HepG2 (cell line): Measurements from ENCODE around the gene AKR1C3. TPM values are rescaled to one million over a fixed set of nuclear protein-coding genes. Genes with fewer than 3 reads are reported as not detected.

Experiments
- GATAD1 ChIP-seq: IDR thresholded peaks from 2 replicates; pipeline ENCODE4 v1.6.1; 2016; ENCODE audit warnings: missing genetic modification reagents, missing compliant biosample characterization
- IRX3 ChIP-seq: sonication (generic); formaldehyde crosslinking; IDR thresholded peaks from 2 replicates; pipeline ENCODE4 v1.8.1; 2023; ENCODE audit warnings: mild to moderate bottlenecking, low read depth, missing genetic modification reagents, borderline replicate concordance
- JARID2 ChIP-seq: sonication (generic); formaldehyde crosslinking; IDR thresholded peaks from 2 replicates; pipeline ENCODE4 v1.8.1; 2023; ENCODE audit warnings: missing genetic modification reagents, inconsistent platforms; ENCODE audit not compliant: insufficient replicate concordance
- KLF6 ChIP-seq: IDR thresholded peaks from 2 replicates; pipeline ENCODE4 v1.8.0; 2016; ENCODE audit warnings: missing biosample characterization, missing genetic modification reagents
- KLF9 ChIP-seq: IDR thresholded peaks from 2 replicates; pipeline ENCODE4 v1.6.1; 2016; ENCODE audit warnings: low read depth
- MED13 ChIP-seq: sonication (generic); formaldehyde crosslinking; IDR thresholded peaks from 2 replicates; pipeline ENCODE4 v1.5.0; 2020; ENCODE audit warnings: missing genetic modification reagents
- NFYC ChIP-seq: IDR thresholded peaks from 2 replicates; pipeline ENCODE4 v1.6.1; 2016; ENCODE audit warnings: missing genetic modification reagents, missing compliant biosample characterization
- PAX8 ChIP-seq: sonication (generic); formaldehyde crosslinking; IDR thresholded peaks from 2 replicates; pipeline ENCODE4 v1.8.0; 2022; ENCODE audit warnings: mild to moderate bottlenecking, missing genetic modification reagents, borderline replicate concordance
- RAD21 ChIP-seq: fragments of 450-650 bp; formaldehyde crosslinking; IDR thresholded peaks from 2 replicates; pipeline ENCODE4 v1.5.0; 2020; ENCODE audit warnings: mild to moderate bottlenecking
- RCOR2 ChIP-seq: IDR thresholded peaks from 2 replicates; pipeline ENCODE4 v1.6.1; 2016; ENCODE audit warnings: missing biosample characterization, missing genetic modification reagents
- SMAD3 ChIP-seq: sonication (generic); formaldehyde crosslinking; IDR thresholded peaks from 2 replicates; pipeline ENCODE4 v1.4.0; 2020; ENCODE audit warnings: missing genetic modification reagents
- ZBTB20 ChIP-seq: sonication (generic); formaldehyde crosslinking; IDR thresholded peaks from 2 replicates; pipeline ENCODE4 v1.8.1; 2023; ENCODE audit warnings: missing genetic modification reagents, low read depth, mild to moderate bottlenecking, borderline replicate concordance
- ZEB1 ChIP-seq: IDR thresholded peaks from 2 replicates; pipeline ENCODE4 v1.6.1; 2012; ENCODE audit warnings: mild to moderate bottlenecking, low read depth, inconsistent platforms; ENCODE audit not compliant: insufficient replicate concordance
- ZFX ChIP-seq: sonication (generic); formaldehyde crosslinking; IDR thresholded peaks from 2 replicates; pipeline ENCODE4 v1.4.0; 2020; ENCODE audit warnings: mild to moderate bottlenecking, low read depth, missing genetic modification reagents, moderate library complexity
- ZNF331 ChIP-seq: sonication (generic); formaldehyde crosslinking; IDR thresholded peaks from 2 replicates; pipeline ENCODE4 v1.4.0; 2020; ENCODE audit warnings: missing genetic modification reagents
- polyA plus RNA-seq, 8 experiments: library from polyadenylated mRNA; depleted of rRNA in 3 of 8; stranded (reverse) in 7 of 8; unstranded in 1 of 8; fragments of >200 nt; fragmentation: Illumina TruSeq in 4 of 8; extraction: Trizol in 4 of 8; gene quantifications; 2 replicates each; pipeline versions ENCODE4 v1.2.1 to v1.2.3, GENCODE V29; 2011 to 2016; ENCODE audit warnings: low read depth in 4 of 8, missing spikeins in 1 of 8, mixed read lengths in 1 of 8; ENCODE audit not compliant: insufficient read depth in 1 of 8
- total RNA-seq, 5 experiments: library from RNA; depleted of rRNA; stranded (reverse); fragments of >200 nt; fragmentation: Illumina TruSeq; extraction: Trizol; gene quantifications; 2 replicates each; pipeline ENCODE4 v1.2.3, GENCODE V29; 2016; ENCODE audit warnings: low read depth in 1 of 5
- TF ChIP-seq, protein P1 (sequence below): sonication (generic); formaldehyde crosslinking; conservative IDR thresholded peaks from 2 replicates; pipeline ENCODE4 v1.4.0; 2020; ENCODE audit warnings: missing genetic modification reagents
- TF ChIP-seq, protein P2 (sequence below): sonication (generic); formaldehyde crosslinking; IDR thresholded peaks from 2 replicates; pipeline ENCODE4 v1.4.0; 2020; ENCODE audit warnings: missing genetic modification reagents, borderline replicate concordance
- TF ChIP-seq, protein P3 (sequence below): sonication (generic); formaldehyde crosslinking; IDR thresholded peaks from 2 replicates; pipeline ENCODE4 v1.4.0; 2020; ENCODE audit warnings: mild to moderate bottlenecking, missing genetic modification reagents
- TF ChIP-seq, protein P4 (sequence below): sonication (generic); formaldehyde crosslinking; IDR thresholded peaks from 2 replicates; pipeline ENCODE4 v1.5.1; 2020; ENCODE audit warnings: missing genetic modification reagents, mild to moderate bottlenecking, borderline replicate concordance
- TF ChIP-seq, protein P5 (sequence below), 2 experiments: fragments of 450-650 bp in 1 of 2; sonication (generic) in 1 of 2; formaldehyde crosslinking; IDR thresholded peaks; 2 replicates each; pipeline versions ENCODE4 v1.5.0 to v1.8.0; 2020 to 2022; ENCODE audit warnings: mild to moderate bottlenecking in 1 of 2, missing genetic modification reagents in 1 of 2

Gene AKR1C3
- total and polyA plus RNA-seq, 2 of the 13 experiments (the other 11 are each of a cell fraction or from before 2014, with no cell fraction given) = 368 to 532 TPM

DNA sequence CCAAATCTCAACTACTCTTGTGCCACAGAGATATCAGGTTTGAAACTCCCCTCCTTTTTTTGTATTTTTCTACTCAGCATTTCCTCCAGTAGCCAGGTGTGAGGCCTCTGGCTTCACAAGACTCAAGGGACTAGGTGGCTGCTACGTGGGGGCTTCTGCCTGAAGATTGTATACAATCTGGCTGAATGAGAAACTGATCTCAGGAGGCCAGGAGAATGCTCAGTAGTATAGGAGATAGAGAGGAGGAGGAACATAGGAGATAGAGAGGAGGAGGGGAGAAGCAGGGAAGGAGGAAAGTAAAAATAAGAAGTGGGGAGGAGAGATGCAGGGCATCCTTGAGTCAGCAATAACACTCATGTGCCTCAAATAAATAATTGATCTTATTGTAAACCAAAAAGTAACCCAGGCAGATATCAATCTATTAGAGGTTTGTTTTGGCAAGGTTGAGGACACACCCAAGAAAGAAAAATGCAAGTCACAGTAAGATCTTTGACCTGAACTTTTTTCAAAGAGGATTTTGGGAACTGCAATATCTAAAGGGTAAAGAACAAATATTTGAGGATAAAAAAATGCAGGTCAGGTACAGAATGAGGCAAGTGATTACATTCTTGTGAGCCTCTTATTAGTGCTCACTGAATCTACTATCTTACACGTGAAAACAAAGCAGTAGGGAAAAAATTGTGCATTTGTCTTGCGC lies 53.9 kb downstream of the AKR1C3 start (continued):
- TF ChIP-seq SMAD3 (CRISPR knock-in tag) (peak; percentile 62; the same call in 1 of the 2 replicates), ZNF331 (CRISPR knock-in tag) (peak; percentile 46; the same call in 1 of the 2 replicates), IRX3 (CRISPR knock-in tag) (no peak), RCOR2 (CRISPR knock-in tag) (peak; percentile 86; the same call in 1 of the 2 replicates), MED13 (peak; percentile 96), ZEB1 (peak; percentile 62), ZBTB20 (CRISPR knock-in tag) (peak; percentile 64; the same call in 1 of the 2 replicates), ZFX (CRISPR knock-in tag) (no peak), PAX8 (0 out of 2 replicates have a peak, but pooled peaks have one; percentile 72), KLF9 (CRISPR knock-in tag) (no peak), GATAD1 (peak; percentile 52; the same call in 1 of the 2 replicates), RAD21 (CRISPR knock-in tag) (no peak), JARID2 (CRISPR knock-in tag) (no peak), KLF6 (CRISPR knock-in tag) (peak; percentile 71; the same call in 1 of the 2 replicates), NFYC (CRISPR knock-in tag) (no peak)
- TF ChIP-seq, protein P1, sequence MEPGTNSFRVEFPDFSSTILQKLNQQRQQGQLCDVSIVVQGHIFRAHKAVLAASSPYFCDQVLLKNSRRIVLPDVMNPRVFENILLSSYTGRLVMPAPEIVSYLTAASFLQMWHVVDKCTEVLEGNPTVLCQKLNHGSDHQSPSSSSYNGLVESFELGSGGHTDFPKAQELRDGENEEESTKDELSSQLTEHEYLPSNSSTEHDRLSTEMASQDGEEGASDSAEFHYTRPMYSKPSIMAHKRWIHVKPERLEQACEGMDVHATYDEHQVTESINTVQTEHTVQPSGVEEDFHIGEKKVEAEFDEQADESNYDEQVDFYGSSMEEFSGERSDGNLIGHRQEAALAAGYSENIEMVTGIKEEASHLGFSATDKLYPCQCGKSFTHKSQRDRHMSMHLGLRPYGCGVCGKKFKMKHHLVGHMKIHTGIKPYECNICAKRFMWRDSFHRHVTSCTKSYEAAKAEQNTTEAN = peak; percentile 53; the same call in 1 of the 2 replicates
- TF ChIP-seq, protein P2, sequence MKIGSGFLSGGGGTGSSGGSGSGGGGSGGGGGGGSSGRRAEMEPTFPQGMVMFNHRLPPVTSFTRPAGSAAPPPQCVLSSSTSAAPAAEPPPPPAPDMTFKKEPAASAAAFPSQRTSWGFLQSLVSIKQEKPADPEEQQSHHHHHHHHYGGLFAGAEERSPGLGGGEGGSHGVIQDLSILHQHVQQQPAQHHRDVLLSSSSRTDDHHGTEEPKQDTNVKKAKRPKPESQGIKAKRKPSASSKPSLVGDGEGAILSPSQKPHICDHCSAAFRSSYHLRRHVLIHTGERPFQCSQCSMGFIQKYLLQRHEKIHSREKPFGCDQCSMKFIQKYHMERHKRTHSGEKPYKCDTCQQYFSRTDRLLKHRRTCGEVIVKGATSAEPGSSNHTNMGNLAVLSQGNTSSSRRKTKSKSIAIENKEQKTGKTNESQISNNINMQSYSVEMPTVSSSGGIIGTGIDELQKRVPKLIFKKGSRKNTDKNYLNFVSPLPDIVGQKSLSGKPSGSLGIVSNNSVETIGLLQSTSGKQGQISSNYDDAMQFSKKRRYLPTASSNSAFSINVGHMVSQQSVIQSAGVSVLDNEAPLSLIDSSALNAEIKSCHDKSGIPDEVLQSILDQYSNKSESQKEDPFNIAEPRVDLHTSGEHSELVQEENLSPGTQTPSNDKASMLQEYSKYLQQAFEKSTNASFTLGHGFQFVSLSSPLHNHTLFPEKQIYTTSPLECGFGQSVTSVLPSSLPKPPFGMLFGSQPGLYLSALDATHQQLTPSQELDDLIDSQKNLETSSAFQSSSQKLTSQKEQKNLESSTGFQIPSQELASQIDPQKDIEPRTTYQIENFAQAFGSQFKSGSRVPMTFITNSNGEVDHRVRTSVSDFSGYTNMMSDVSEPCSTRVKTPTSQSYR = peak; percentile 41; the same call in 1 of the 2 replicates
- TF ChIP-seq, protein P3, sequence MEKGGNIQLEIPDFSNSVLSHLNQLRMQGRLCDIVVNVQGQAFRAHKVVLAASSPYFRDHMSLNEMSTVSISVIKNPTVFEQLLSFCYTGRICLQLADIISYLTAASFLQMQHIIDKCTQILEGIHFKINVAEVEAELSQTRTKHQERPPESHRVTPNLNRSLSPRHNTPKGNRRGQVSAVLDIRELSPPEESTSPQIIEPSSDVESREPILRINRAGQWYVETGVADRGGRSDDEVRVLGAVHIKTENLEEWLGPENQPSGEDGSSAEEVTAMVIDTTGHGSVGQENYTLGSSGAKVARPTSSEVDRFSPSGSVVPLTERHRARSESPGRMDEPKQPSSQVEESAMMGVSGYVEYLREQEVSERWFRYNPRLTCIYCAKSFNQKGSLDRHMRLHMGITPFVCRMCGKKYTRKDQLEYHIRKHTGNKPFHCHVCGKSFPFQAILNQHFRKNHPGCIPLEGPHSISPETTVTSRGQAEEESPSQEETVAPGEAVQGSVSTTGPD (CRISPR knock-in tag) = peak; percentile 78; the same call in 1 of the 2 replicates
- TF ChIP-seq, protein P4, sequence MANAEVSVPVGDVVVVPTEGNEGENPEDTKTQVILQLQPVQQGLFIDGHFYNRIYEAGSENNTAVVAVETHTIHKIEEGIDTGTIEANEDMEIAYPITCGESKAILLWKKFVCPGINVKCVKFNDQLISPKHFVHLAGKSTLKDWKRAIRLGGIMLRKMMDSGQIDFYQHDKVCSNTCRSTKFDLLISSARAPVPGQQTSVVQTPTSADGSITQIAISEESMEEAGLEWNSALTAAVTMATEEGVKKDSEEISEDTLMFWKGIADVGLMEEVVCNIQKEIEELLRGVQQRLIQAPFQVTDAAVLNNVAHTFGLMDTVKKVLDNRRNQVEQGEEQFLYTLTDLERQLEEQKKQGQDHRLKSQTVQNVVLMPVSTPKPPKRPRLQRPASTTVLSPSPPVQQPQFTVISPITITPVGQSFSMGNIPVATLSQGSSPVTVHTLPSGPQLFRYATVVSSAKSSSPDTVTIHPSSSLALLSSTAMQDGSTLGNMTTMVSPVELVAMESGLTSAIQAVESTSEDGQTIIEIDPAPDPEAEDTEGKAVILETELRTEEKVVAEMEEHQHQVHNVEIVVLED (CRISPR knock-in tag) = no peak
- TF ChIP-seq, protein P5, sequence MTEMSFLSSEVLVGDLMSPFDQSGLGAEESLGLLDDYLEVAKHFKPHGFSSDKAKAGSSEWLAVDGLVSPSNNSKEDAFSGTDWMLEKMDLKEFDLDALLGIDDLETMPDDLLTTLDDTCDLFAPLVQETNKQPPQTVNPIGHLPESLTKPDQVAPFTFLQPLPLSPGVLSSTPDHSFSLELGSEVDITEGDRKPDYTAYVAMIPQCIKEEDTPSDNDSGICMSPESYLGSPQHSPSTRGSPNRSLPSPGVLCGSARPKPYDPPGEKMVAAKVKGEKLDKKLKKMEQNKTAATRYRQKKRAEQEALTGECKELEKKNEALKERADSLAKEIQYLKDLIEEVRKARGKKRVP (CRISPR knock-in tag; IDR thresholded peaks at IDR 0.05) = peak in 1 of 2 experiments; percentile 59; a peak in 2 of 4 replicates
